Subcutaneous abdominal adipose tissue (tissue), 5 donors: Measurements from ENCODE around the gene PRUNE2.
"Not testable (repeated sequence)": the region's sequence is repeated elsewhere in the genome, so short reads cannot be mapped to it uniquely, and the experiment has no call there.

Source experiments
- H3K27ac ChIP-seq: one replicate; pipeline ENCODE4 v1.7.0; 2013; ENCODE audit warnings: low read depth, mild to moderate bottlenecking, inconsistent platforms, low read length, moderate library complexity
- H3K27me3 ChIP-seq, 5 donors: one replicate each; pipeline ENCODE4 v1.7.0; 2013; ENCODE audit warnings: low read length in 5 of 5, inconsistent platforms in 1 of 5; ENCODE audit not compliant: control insufficient read depth in 5 of 5, insufficient read depth in 4 of 5
- H3K36me3 ChIP-seq, 5 donors: one replicate each; pipeline ENCODE4 v1.7.0; 2013; ENCODE audit warnings: low read length in 5 of 5; ENCODE audit not compliant: control insufficient read depth in 5 of 5, insufficient read depth in 5 of 5
- H3K4me1 ChIP-seq, 5 donors: one replicate each; pipeline ENCODE4 v1.7.0; 2013; ENCODE audit warnings: low read length in 5 of 5, mild to moderate bottlenecking in 3 of 5, moderate library complexity in 1 of 5; ENCODE audit not compliant: control insufficient read depth in 5 of 5, insufficient read depth in 5 of 5
- H3K4me3 ChIP-seq, 5 donors: one replicate each; pipeline ENCODE4 v1.7.0; 2013; ENCODE audit warnings: low read length in 5 of 5, low read depth in 1 of 5
- H3K9ac ChIP-seq, 5 donors: one replicate each; pipeline ENCODE4 v1.7.0; 2013; ENCODE audit warnings: low read length in 5 of 5, mild to moderate bottlenecking in 4 of 5, moderate library complexity in 3 of 5
- H3K9me3 ChIP-seq, 5 donors: one replicate each; pipeline ENCODE4 v1.7.0; 2013; ENCODE audit warnings: low read length in 5 of 5; ENCODE audit not compliant: control insufficient read depth in 5 of 5
- donor health status: healthy.
- donor health status: healthy.
- donor health status: healthy.
- donor health status: healthy.
- donor health status: healthy.

PRUNE2 gene

GRCh38 chr9:76605321-76605900 lies 300.5 kb downstream of the PRUNE2 start:
- no peak overlapping the region for H3K27ac ChIP-seq
- H3K36me3 ChIP-seq, result no peaks in the 10 kb centered on the region
- no peak overlapping the region for H3K9ac ChIP-seq
- H3K4me1 ChIP-seq, result peaks cover 0 to 9% (median 8%) of the 10 kb centered on the region in 5 donors
- peaks cover 0 to 4% (median 0%) of the 10 kb centered on the region in 5 donors for H3K9me3 ChIP-seq
- H3K4me3 ChIP-seq, result no peak overlapping the region
- no peaks in the 10 kb centered on the region for H3K27me3 ChIP-seq

- no peak overlapping the region for H3K9ac ChIP-seq
- H3K36me3 ChIP-seq, result no peaks in the 10 kb centered on the region
- no peaks in the 10 kb centered on the region for H3K4me1 ChIP-seq
- no peak overlapping the region for H3K27ac ChIP-seq
- peaks cover 0 to 4% (median 0%) of the 10 kb centered on the region in 5 donors for H3K9me3 ChIP-seq
- no peak overlapping the region for H3K4me3 ChIP-seq
- no peaks in the 10 kb centered on the region for H3K27me3 ChIP-seq
These were observed 301.9 kb downstream of the PRUNE2 start for GRCh38 chr9:76603931-76604570.

GRCh38 chr9:76603448-76603895 lies 302.4 kb downstream of the PRUNE2 start:
- no peak overlapping the region for H3K4me3 ChIP-seq
- peaks cover 0 to 4% (median 0%) of the 10 kb centered on the region in 5 donors for H3K9me3 ChIP-seq
- no peaks in the 10 kb centered on the region for H3K27me3 ChIP-seq
- no peak overlapping the region for H3K9ac ChIP-seq
- H3K27ac ChIP-seq, result no peak overlapping the region
- no peaks in the 10 kb centered on the region for H3K4me1 ChIP-seq
- no peaks in the 10 kb centered on the region for H3K36me3 ChIP-seq

DNA sequence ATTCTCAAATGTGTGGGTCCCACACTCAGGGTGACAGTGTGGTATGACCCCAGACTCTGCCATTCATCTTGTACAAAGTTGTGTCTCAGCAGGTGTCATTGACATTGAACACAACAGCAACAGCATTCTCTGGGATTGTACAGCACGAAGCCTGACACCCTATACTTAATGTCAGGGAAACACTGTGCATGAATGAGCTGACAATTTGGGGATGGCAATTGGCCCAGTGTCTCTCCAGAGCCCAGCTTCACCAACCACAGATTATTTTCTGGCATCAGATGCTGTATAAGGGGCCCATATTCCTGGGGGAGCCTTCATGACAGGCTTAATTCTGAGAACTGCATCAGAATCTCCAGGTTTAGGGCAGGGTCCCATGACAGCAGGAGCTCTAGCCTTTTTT lies 303.7 kb downstream of the PRUNE2 start:
- Histone ChIP-seq H3K4me3 (no peak overlapping the region), H3K27ac (no peak overlapping the region), H3K36me3 (no peaks in the 10 kb centered on the region), H3K27me3 (peaks cover 0 to 3% (median 0%) of the 10 kb centered on the region in 5 donors), H3K9ac (no peak overlapping the region), H3K9me3 (peaks cover 0 to 4% (median 0%) of the 10 kb centered on the region in 5 donors), H3K4me1 (no peaks in the 10 kb centered on the region)

DNA sequence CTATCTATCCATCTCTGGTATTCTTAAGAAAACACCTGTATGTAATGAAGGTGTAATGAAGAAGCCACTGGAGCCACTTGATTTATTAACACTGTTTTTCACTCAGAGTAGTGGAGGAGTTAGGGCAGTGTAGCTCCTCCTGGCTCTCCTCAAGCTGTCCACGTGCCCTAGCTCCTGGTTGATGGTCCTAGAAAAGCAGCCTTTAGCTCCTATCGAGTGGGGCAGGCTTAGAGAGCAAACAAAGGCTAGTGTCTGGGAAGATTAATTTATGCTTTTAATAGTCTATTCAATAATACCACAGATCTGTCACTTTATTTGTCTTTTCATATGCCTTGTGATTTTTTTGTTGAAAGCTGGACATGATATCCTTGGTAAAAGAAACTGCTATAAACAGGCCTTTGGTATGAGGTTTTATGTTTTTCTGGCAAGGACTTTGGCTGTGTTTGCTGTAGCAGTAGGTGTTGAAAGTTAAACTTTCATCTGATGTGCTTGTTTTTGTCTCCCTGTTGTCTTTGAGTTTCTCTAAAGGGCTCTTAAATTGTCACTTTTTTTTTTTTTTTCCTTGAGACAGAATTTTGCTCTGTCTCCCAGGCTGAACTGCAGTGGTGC lies 305.8 kb downstream of the PRUNE2 start:
- H3K9me3 ChIP-seq, result peaks cover 0 to 4% (median 0%) of the 10 kb centered on the region in 5 donors
- H3K4me3 ChIP-seq, result no peak overlapping the region
- H3K27me3 ChIP-seq, result peaks cover 0 to 3% (median 0%) of the 10 kb centered on the region in 5 donors
- no peaks in the 10 kb centered on the region for H3K36me3 ChIP-seq
- no peaks in the 10 kb centered on the region for H3K4me1 ChIP-seq
- no peak overlapping the region for H3K27ac ChIP-seq
- H3K9ac ChIP-seq, result no peak overlapping the region

- peaks cover 0 to 4% (median 0%) of the 10 kb centered on the region in 5 donors for H3K9me3 ChIP-seq
- H3K36me3 ChIP-seq, result no peaks in the 10 kb centered on the region
- H3K9ac ChIP-seq, result no peak overlapping the region
- no peak overlapping the region for H3K4me3 ChIP-seq
- H3K27ac ChIP-seq, result no peak overlapping the region
- no peaks in the 10 kb centered on the region for H3K4me1 ChIP-seq
- H3K27me3 ChIP-seq, result peaks cover 0 to 5% (median 0%) of the 10 kb centered on the region in 5 donors
These were observed 306.9 kb downstream of the PRUNE2 start for GRCh38 chr9:76598981-76599380.

DNA sequence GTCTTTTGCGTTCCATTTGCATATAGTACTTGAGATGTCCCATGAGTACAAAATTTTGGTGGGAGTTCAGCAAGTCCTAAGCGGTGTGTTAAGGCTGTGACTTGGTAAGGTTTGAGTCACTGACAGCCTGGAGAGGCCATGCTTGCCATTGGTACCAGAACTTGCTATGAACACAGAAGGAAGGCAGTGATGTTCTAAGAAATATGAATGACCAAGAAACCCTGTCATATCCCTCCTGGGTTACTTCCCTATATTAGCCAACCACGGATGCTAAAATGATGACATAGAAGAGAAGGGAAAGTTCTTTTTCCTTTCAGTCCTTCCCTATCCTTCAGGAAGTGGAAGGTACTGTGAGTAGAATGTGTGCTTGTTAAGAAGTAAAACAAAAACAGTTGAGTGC lies 310.3 kb downstream of the PRUNE2 start:
- Histone ChIP-seq H3K4me1 (peaks cover 0 to 4% (median 0%) of the 10 kb centered on the region in 5 donors), H3K9me3 (no peaks in the 10 kb centered on the region), H3K36me3 (no peaks in the 10 kb centered on the region), H3K27ac (no peak overlapping the region), H3K27me3 (peaks cover 0 to 5% (median 0%) of the 10 kb centered on the region in 5 donors), H3K4me3 (no peak overlapping the region), H3K9ac (no peak overlapping the region)

DNA sequence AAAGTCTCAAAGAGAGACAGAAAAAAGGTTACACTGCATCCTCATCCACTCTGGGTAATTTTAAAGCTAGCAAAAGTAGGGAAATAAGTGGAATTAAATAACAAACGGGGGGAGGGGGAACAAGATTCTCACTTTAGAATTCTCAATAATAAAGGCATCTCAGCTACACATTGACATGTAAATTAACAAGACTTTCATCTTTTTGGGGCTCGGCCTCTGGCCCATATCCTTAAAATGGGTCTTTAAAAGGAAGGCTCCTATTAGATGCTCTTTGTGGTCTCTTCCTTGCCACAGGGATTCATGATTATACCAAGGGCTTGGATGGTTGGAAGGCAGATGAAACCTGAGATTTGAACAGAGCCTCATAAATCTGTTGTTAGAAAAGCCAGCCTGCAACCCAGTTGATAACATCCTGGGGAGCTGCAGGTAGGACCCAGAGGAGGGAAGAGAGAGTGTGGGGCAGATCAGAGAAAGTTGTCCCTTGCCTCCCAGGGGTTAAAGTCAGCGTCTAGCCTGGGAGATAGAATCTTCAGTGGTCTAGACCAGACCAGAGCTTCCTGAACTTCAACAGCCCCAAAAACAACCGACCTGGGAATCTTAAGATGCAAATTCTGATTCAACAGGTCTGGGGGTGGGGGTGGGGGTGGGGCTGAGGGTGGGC lies 311.0 kb downstream of the PRUNE2 start:
- Histone ChIP-seq H3K9ac (no peak overlapping the region), H3K9me3 (no peaks in the 10 kb centered on the region), H3K4me1 (peaks cover 0 to 4% (median 0%) of the 10 kb centered on the region in 5 donors), H3K36me3 (no peaks in the 10 kb centered on the region), H3K4me3 (no peak overlapping the region), H3K27ac (no peak overlapping the region), H3K27me3 (peaks cover 0 to 5% (median 0%) of the 10 kb centered on the region in 5 donors)

DNA sequence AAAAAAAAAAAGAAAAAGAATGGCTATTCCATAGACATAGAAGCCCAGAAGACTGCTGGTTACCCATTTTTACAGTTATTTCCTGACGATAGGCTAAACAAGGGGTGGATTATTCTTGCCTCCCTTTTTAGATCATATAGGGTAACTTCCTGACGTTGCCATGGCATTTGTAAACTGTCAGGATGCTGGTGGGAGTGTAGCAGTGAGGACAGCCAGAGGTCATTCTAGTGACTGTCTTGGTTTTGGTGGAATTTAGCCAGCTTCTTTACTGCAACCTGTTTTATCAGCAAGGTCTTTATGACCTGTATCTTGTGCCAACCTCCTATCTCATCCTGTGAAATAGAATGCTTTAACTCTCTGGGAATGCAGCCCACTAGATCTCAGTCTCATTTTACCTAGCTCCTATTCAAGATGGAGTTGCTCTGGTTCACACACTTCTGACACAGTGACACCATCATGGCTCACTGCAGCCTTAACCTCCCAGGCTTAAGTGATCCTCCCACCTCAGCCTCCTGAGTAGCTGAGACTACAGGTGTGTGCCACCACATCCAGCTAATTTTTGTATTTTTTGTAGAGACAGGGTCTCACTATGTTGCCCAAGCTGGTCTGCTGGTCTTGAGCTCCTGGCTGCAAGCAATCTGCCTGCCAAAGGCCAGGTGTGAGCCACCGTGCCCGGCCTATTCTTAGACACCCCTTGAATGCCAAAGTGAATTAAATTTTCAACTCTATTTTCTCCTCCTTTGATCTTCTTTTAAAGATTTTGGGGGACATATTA lies 311.8 kb downstream of the PRUNE2 start:
- not testable (repeated sequence) for H3K27me3 ChIP-seq, H3K27ac ChIP-seq, H3K4me1 ChIP-seq, H3K36me3 ChIP-seq, H3K9me3 ChIP-seq, H3K4me3 ChIP-seq, H3K9ac ChIP-seq
